Temporal lobe (tissue), 1 donor: ENCODE data around the gene HLA-DRA. TPM values are rescaled to one million over a fixed set of nuclear protein-coding genes. Genes with fewer than 3 reads are reported as not detected.

Source experiments
- total RNA-seq: library from RNA; depleted of rRNA; stranded (reverse); fragments of >200 nt; gene quantifications from one replicate; pipeline ENCODE4 v1.2.3, GENCODE V29; 2014

HLA-DRA gene
- total RNA-seq, 1 donor from 2014 or later, result 2.2 TPM

Other genes with a start within 250 kb of the HLA-DRA start
- 21.4 TPM for gene PBX2, start 249.7 kb upstream of the HLA-DRA start, total RNA-seq
- gene GPSM3, start 247.2 kb upstream of the HLA-DRA start, total RNA-seq, result 0.49 TPM
- 4.4 TPM for gene NOTCH4, start 215.8 kb upstream of the HLA-DRA start, total RNA-seq
- not detected for gene TSBP1, start 68.0 kb upstream of the HLA-DRA start, total RNA-seq
- not detected for gene BTNL2, start 32.7 kb upstream of the HLA-DRA start, total RNA-seq
- not detected for gene HLA-DRB5, start 90.4 kb downstream of the HLA-DRA start, total RNA-seq
- 1.7 TPM for gene HLA-DRB1, start 150.0 kb downstream of the HLA-DRA start, total RNA-seq
- under 0.01 TPM for gene HLA-DQA1, start 197.5 kb downstream of the HLA-DRA start, total RNA-seq
- not detected for gene HLA-DQB1, start 226.8 kb downstream of the HLA-DRA start, total RNA-seq